ENCODE measurements around the gene C4orf50.

DNA sequence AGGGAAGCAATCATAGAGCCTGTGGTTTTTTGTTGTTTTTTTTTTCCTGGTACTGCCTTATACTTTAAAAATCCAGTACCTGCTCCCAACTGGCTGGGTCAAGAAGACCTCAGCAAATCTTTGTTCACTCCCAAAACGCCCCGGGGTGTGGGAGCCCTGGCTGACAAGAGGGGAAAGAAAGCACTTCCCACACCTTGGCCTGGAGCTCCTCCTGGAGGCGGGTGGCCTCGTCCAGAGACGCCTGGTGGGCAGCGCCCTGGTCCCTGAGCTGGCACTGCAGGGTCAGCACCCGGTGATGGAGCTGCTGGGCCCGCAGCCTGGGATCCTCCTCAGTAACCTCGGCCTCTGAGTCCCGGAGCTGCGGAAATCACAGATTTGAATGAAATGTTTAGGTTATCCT is 38.2 kb downstream of the C4orf50 start:
- TF ChIP-seq, protein P1, sequence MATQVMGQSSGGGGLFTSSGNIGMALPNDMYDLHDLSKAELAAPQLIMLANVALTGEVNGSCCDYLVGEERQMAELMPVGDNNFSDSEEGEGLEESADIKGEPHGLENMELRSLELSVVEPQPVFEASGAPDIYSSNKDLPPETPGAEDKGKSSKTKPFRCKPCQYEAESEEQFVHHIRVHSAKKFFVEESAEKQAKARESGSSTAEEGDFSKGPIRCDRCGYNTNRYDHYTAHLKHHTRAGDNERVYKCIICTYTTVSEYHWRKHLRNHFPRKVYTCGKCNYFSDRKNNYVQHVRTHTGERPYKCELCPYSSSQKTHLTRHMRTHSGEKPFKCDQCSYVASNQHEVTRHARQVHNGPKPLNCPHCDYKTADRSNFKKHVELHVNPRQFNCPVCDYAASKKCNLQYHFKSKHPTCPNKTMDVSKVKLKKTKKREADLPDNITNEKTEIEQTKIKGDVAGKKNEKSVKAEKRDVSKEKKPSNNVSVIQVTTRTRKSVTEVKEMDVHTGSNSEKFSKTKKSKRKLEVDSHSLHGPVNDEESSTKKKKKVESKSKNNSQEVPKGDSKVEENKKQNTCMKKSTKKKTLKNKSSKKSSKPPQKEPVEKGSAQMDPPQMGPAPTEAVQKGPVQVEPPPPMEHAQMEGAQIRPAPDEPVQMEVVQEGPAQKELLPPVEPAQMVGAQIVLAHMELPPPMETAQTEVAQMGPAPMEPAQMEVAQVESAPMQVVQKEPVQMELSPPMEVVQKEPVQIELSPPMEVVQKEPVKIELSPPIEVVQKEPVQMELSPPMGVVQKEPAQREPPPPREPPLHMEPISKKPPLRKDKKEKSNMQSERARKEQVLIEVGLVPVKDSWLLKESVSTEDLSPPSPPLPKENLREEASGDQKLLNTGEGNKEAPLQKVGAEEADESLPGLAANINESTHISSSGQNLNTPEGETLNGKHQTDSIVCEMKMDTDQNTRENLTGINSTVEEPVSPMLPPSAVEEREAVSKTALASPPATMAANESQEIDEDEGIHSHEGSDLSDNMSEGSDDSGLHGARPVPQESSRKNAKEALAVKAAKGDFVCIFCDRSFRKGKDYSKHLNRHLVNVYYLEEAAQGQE (IDR thresholded peaks at IDR 0.05; ENCODE audit: insufficient read depth in 1 of 2, low read depth in 2 of 2, low read length in 2 of 2): no peak
- TF ChIP-seq POLR2AphosphoS5 (IDR thresholded peaks at IDR 0.05; ENCODE audit: low read depth, low read length) (no peak), SIN3A (IDR thresholded peaks at IDR 0.05; ENCODE audit: borderline replicate concordance, insufficient read depth, low read length) (no peak), TAF1 (IDR thresholded peaks at IDR 0.05; ENCODE audit: borderline replicate concordance, insufficient read depth, low read length) (no peak), FOXP2 (optimal IDR thresholded peaks at IDR 0.05; ENCODE audit: borderline replicate concordance, extremely low read depth, extremely low read length, insufficient read depth) (no peak)

Measured in PFSK-1 (cell line).